HG03558 (cell line): ENCODE results near the gene WDFY3.
"Not testable (repeated sequence)": the region's sequence is repeated elsewhere in the genome, so short reads cannot be mapped to it uniquely, and the experiment has no call there.

Experiments
- ATAC-seq: cut with Tn5 transposase; IDR thresholded peaks from one replicate; pipeline ENCODE4 v1.9.1; 2021; ENCODE audit warnings: moderate number of reproducible peaks; ENCODE audit not compliant: unreplicated experiment; ENCODE audit errors: extremely low read depth

The WDFY3 gene

GRCh38 chr4:84683064-84683850, 283.2 kb downstream of the WDFY3 start:
- ATAC-seq: no peak

GRCh38 chr4:84682661-84683060, 283.8 kb downstream of the WDFY3 start:
- ATAC-seq: not testable (repeated sequence)

DNA sequence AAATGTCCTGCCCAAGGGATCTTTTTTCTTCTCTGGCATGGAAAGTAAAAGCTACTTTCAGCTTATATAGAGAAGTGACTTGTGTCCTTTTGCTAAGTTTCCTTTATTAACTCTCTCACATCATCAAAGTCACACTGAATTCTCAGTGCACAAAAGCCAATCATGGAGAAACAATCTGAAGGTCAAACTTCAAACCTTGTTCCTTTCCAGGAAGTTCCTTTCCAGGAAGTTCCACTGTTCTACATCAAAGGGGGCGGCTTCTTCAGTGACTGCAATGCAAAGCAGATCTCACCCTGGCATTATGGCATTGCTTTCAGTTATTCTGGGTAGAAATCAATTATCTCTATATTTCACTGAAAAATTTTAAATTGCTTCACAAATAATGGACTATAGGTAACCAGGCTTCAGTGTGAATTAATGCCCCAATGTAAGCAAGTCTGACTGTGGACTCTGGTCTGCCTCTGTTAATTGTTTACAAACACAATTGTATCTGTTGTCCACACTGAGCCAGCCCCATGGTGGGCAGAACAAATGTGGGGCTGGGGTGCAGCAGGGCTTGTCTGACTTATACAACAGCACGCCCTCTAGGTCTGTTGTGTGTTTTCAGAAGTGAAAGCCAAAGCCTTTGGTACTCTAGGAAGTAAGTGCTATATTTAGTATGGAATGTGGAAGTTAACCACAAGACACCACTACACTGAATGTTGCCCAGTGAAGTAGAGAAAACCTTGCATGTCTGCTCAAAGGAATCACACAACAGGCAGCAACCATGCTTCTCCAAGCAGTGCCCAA, 284.8 kb downstream of the WDFY3 start:
- ATAC-seq: no peak

GRCh38 chr4:84680956-84681355, 285.5 kb downstream of the WDFY3 start:
- no peak for ATAC-seq

DNA sequence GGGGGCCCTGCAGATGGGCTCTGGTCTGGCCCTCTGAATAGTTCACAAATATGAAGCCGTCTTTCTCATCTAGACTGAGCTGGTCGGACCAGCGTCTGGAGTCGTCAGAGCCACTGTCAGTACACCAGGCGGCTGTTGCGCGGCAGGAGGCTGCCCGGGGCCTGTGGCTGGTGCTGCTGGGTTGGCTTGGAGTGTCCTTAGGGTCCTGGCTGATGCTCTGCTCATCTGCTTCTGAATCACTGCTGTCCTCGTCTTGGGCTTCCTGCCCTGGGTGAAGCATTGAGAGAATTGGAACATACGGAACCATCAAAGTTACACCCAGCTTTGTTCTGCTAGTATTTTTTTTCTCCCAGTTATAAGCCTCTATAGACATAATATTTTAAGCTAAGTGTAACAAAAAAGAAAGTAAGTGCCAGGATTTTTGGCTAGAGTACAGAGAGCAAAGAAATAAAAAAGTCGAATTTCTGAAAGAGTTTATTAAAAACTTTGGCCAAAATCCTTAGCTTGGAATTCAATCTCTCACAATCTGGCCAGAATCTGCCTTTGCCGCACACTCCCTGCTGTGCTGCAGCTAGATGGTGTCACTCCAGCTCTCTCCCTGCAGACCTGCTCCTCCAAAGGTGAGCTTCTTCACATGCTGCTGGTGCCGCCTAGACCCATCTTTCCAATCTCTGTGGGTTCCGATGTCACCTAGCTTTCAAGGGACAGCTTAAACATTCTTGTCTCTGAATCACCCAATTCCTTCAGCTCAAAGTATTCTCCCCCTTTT, 287.3 kb downstream of the WDFY3 start:
- ATAC-seq: no peak

DNA sequence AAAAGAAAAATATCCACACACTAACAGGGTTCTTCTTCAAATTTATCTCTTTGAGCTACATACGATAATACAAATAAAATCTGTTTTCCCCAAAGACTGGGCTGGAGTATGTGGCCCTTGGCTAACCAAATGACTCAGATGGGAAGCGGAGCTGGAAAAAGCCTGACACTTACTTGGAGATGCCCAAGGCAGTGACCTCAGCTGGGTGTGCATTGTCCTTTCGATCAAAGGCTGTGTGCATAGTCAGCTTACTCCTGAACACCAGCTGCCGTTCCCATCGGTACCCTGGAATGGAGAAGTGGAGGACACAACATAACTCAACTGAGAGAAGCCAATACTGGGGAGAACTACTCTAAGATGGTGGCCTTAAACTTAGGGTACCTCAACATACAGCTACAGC, 288.5 kb downstream of the WDFY3 start:
- no peak for ATAC-seq

DNA sequence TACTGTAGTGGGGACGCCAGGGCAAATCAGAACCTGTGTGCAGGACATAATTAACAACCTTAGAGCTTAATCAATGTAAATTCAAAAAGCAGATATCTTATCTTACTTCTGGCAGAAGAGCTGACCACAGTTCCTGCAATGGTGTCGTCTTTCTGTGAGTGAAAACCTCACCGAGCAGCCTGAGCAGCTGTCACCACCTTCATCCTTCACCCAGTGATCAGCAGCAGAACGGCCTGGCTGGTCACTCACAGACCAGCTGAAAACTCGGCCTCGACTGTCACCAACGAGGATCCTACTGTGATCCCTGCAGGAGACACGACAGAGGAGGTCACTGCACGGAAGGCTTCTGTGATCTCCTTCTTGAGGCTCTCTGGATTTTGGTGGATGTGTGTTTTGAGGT, 289.4 kb downstream of the WDFY3 start:
- ATAC-seq: no peak

- ATAC-seq: no peak
Measured at GRCh38 chr4:84673475-84674240, 292.8 kb downstream of the WDFY3 start.

- no peak for ATAC-seq
Measured at GRCh38 chr4:84672177-84672576, 294.3 kb downstream of the WDFY3 start.

DNA sequence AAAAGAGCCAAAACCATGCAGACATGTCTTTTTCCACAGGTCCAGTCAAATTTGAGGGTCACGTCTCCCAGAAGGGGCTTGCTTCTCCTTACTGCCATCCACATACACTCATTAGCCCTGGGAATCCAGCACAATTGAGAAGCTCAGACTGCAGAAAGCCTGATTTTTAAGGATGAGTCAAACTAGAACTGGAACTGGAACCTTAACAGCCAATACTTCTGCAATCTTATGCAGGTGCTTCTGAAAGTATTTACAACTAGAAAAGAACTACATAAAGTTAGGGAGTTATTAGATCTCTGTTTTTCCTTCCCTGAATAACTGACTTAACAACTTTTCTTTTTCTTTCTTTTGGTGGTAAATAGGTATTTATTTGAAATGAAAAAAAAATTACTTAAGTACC, 297.3 kb downstream of the WDFY3 start:
- ATAC-seq: no peak

DNA sequence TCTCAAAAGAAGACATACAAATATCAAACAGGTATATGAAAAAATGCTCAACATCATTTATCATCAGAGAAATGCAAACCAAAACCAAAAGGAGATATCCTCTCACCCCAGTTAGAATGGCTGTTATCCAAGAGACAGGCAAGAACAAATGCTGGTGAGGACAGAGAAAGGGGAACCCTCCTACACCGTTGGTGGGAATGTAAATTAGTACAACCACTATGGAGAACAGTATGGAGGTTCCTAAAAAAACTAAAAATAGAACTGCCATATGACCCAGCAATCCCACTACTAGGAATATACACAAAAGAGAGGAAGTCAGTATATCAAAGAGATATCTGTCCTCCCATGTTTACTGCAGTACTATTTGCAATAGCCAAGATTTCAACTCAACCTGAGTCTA, 300.1 kb downstream of the WDFY3 start:
- no peak for ATAC-seq

- not testable (repeated sequence) for ATAC-seq
Measured at GRCh38 chr4:84664767-84665166, 301.7 kb downstream of the WDFY3 start.

GRCh38 chr4:84661191-84661939, 305.1 kb downstream of the WDFY3 start:
- no peak for ATAC-seq

GRCh38 chr4:84660606-84661005, 305.9 kb downstream of the WDFY3 start:
- ATAC-seq: no peak

DNA sequence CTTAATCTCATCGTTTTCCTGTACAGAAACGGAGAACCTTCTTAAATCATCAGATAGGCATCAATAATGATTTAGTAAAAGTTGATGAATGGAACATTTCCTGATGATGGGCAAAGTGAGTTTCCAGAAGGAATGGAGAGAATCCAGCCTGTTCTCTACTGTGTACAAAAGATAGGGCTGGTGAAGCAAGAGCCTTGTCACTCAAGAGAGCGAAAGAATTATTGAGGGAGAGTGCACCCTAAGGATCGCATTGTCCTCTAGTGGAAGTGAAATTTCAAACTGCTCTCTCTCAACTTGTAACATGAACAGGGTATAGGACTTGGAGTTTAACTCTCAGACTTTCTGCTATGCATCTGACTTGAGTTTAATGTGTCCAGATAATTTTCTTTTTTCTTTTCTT, 314.0 kb downstream of the WDFY3 start:
- no peak for ATAC-seq

DNA sequence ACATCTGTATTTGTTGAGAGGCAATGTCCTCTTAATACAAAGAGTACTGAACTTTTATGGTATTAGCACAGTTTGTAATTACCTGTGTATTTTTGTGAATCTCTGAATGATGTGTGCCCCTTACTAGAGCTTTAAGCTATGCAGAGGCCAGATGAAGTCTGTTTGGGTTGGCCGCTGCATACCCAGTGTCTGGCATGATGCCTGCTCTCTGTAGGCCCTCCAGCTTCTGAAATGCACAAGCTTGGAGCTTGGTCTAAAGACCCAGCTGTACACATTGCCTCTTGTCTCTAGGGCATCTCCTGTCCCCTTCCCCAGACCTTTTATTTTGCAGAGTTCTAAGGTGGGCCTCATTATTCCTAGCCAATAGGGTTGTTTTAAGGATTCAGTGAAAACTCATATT, 315.0 kb downstream of the WDFY3 start:
- no peak for ATAC-seq

GRCh38 chr4:84648863-84649647, 317.4 kb downstream of the WDFY3 start:
- ATAC-seq: no peak

GRCh38 chr4:84648178-84648577, 318.3 kb downstream of the WDFY3 start:
- no peak for ATAC-seq
